Caco-2 (cell line): ENCODE data around the gene BCORL1. TPM values are rescaled to one million over a fixed set of nuclear protein-coding genes. Genes with fewer than 3 reads are reported as not detected.
A peak's percentile ranks its signal among the peaks of the same experiment; 100 is the strongest.

Experiments used
- BruUV-seq: library from RNA; stranded (reverse); fragments of 400-500 nt; replicated peaks from 2 replicates; lab custom pipeline; 2021; lab: Mats Ljungman, UMichigan
- CTCF ChIA-PET: fragments of 300-600 bp; sonication (Branson Sonifier 250); formaldehyde crosslinking; loops from one replicate; lab custom pipeline; 2022; ENCODE audit warnings: antibody characterized with exemption; lab: Charles Lee
- POLR2A ChIA-PET: fragments of 300-600 bp; sonication (Branson Sonifier 250); formaldehyde crosslinking; loops from one replicate; lab custom pipeline; 2022; ENCODE audit warnings: antibody characterized with exemption; lab: Charles Lee
- DNase-seq, 2 experiments: peaks; one replicate each; pipeline versions ENCODE4 v3.0.0 to v3.0.0-alpha.2; 2020 to 2022
- H3K27me3 ChIP-seq: replicated peaks from 2 replicates; pipeline ENCODE4 v1.6.0; 2011; ENCODE audit warnings: low read length; ENCODE audit not compliant: control insufficient read depth, insufficient read depth
- H3K36me3 ChIP-seq: 2 replicates; pipeline ENCODE4 v1.5.1; 2011; ENCODE audit warnings: low read length; ENCODE audit not compliant: control insufficient read depth, insufficient read depth
- H3K4me1 ChIP-seq: fragments of 250-450 bp; sonication (Bioruptor Pico); 2 replicates; pipeline ENCODE4 v1.5.1; 2020; ENCODE audit warnings: mild to moderate bottlenecking
- H3K4me3 ChIP-seq: 2 replicates; pipeline ENCODE4 v1.5.1; 2011; ENCODE audit warnings: low read depth, mild to moderate bottlenecking, control low read depth, low read length
- H3K9me3 ChIP-seq: fragments of 250-450 bp; sonication (Bioruptor Pico); 2 replicates; pipeline ENCODE4 v1.5.1; 2020; ENCODE audit warnings: mild to moderate bottlenecking, moderate library complexity
- H3K27ac Mint-ChIP-seq: one replicate; pipeline ENCODE4 v1.8.0; 2022; ENCODE audit warnings: mixed read lengths; ENCODE audit not compliant: unreplicated experiment
- H3K27me3 Mint-ChIP-seq: one replicate; pipeline ENCODE4 v1.8.0; 2022; ENCODE audit warnings: mixed read lengths; ENCODE audit not compliant: insufficient read depth, unreplicated experiment
- H3K36me3 Mint-ChIP-seq: one replicate; pipeline ENCODE4 v1.8.0; 2022; ENCODE audit warnings: mild to moderate bottlenecking, mixed read lengths; ENCODE audit not compliant: insufficient read depth, unreplicated experiment
- H3K4me1 Mint-ChIP-seq: one replicate; pipeline ENCODE4 v1.8.0; 2022; ENCODE audit warnings: low read depth, mixed read lengths; ENCODE audit not compliant: unreplicated experiment
- H3K4me3 Mint-ChIP-seq: one replicate; pipeline ENCODE4 v1.8.0; 2022; ENCODE audit warnings: mild to moderate bottlenecking, moderate library complexity, mixed read lengths; ENCODE audit not compliant: unreplicated experiment
- H3K9me3 Mint-ChIP-seq: one replicate; pipeline ENCODE4 v1.8.0; 2022; ENCODE audit warnings: mixed read lengths; ENCODE audit not compliant: unreplicated experiment
- CTCF ChIP-seq, 2 experiments: fragments of 200-600 bp in 1 of 2; IDR thresholded peaks; 1 replicate in 1 of 2; 2 replicates in 1 of 2; pipeline versions ENCODE4 v1.5.1 to v1.8.0; 2011 to 2022; ENCODE audit warnings: antibody characterized with exemption in 1 of 2, control low read depth in 1 of 2, inconsistent platforms in 1 of 2, low read depth in 1 of 2, low read length in 1 of 2, mild to moderate bottlenecking in 1 of 2, moderate library complexity in 1 of 2; ENCODE audit not compliant: insufficient read depth in 1 of 2, severe bottlenecking in 1 of 2, unreplicated experiment in 1 of 2
- intact Hi-C: fragments of 100-400 bp; cut with micrococcal nuclease; formaldehyde crosslinking; loops from one replicate; pipeline ENCODE4 v1.10.0; 2022; ENCODE audit not compliant: unreplicated experiment
- total RNA-seq: library from RNA; stranded (reverse); gene quantifications from 2 replicates; pipeline ENCODE4 v1.2.3, GENCODE V29; 2022

Gene BCORL1
- total RNA-seq, 1 experiment from 2014 or later: 19.8 TPM

- no peak for TF ChIP-seq CTCF (IDR thresholded peaks at IDR 0.05; ENCODE audit: insufficient read depth in 1 of 2, low read depth in 1 of 2, low read length in 1 of 2, severe bottlenecking in 1 of 2, unreplicated experiment in 1 of 2)
- H3K36me3 ChIP-seq: no peaks in the 10 kb centered on the region; the same call in 1 of the 2 replicates
- ChIA-PET POLR2A (no interaction called here), CTCF (no interaction called here)
- no peak overlapping the region for H3K4me3 Mint-ChIP-seq
- no peaks in the 10 kb centered on the region for H3K9me3 ChIP-seq
- peak; percentile 23 to 35 for DNase-seq
- H3K27me3 Mint-ChIP-seq: no peaks in the 10 kb centered on the region
- no peak overlapping the region for H3K27ac Mint-ChIP-seq
- no peaks in the 10 kb centered on the region for H3K4me1 ChIP-seq
- BruUV-seq: no TSS peak
- no peaks in the 10 kb centered on the region for H3K4me1 Mint-ChIP-seq
- H3K36me3 Mint-ChIP-seq: peaks cover 34% of the 10 kb centered on the region
- H3K27me3 ChIP-seq: no peaks in the 10 kb centered on the region
- no peak overlapping the region for H3K4me3 ChIP-seq
- H3K9me3 Mint-ChIP-seq: no peaks in the 10 kb centered on the region
- intact Hi-C loops: no loop called here
These were observed 41.7 kb downstream of the BCORL1 start for GRCh38 chrX:130024127-130024526.

DNA sequence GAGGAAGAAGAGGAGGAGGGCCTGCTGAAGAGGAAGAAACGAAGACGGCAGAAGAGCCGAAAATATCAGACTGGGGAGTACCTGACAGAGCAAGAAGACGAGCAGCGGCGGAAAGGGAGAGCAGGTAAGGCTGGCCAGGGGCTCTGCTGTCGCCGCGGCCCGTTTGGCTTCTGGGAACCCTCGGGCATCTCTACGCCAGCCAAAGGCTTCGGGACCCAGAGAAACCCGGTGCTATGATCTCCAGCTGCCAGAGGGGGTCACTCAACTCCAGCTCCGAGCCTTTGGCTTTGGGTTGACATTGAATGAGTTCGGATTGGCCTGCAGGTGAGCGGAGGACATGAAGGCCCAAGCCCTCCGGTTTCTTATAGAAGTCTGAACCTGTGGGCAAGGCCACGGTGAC is 42.8 kb downstream of the BCORL1 start:
- H3K4me1 ChIP-seq: no peaks in the 10 kb centered on the region
- Mint-ChIP-seq H3K4me3 (no peak overlapping the region), H3K9me3 (no peaks in the 10 kb centered on the region), H3K27me3 (no peaks in the 10 kb centered on the region), H3K4me1 (no peaks in the 10 kb centered on the region), H3K36me3 (peaks cover 34% of the 10 kb centered on the region), H3K27ac (no peak overlapping the region)
- intact Hi-C loops: loop anchor here (5.0 kb wide), 1 partner anchor 418 kb away; no protein-coding TSS in a partner anchor
- no peaks in the 10 kb centered on the region for H3K9me3 ChIP-seq
- BruUV-seq: no TSS peak
- no peaks in the 10 kb centered on the region for H3K27me3 ChIP-seq
- H3K4me3 ChIP-seq: no peak overlapping the region
- ChIA-PET POLR2A (no interaction called here), CTCF (no interaction called here)
- no peaks in the 10 kb centered on the region; the same call in 1 of the 2 replicates for H3K36me3 ChIP-seq
- DNase-seq: peak in 1 of 2 experiments; percentile 6
- TF ChIP-seq CTCF (IDR thresholded peaks at IDR 0.05; ENCODE audit: insufficient read depth in 1 of 2, low read depth in 1 of 2, low read length in 1 of 2, severe bottlenecking in 1 of 2, unreplicated experiment in 1 of 2): no peak

DNA sequence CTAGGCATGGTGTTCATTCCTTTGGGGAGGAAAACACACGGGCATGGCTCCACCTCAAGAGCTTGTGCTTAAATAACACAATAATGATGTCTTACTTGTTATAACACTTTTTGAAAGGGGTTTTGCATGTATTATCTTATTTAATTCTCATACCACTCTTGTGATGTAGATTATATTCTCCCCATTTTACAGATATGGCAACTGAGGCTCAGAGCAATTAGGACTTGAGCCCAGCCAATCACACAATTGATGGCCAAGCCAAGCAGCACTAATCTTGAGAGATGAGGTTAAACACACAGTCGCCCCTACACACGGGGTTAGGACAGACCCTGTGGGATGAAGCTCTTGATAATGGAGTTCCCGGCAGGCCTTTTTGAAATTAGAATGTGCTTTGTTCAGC is 45.1 kb downstream of the BCORL1 start:
- H3K4me3 Mint-ChIP-seq: no peak overlapping the region
- CTCF ChIA-PET: interaction anchor here (1.7 kb wide), 1 partner anchor 102 kb away, joined by 13 read pairs; no protein-coding TSS in a partner anchor
- no peak overlapping the region for H3K4me3 ChIP-seq
- BruUV-seq: no TSS peak
- no peaks in the 10 kb centered on the region for H3K4me1 ChIP-seq
- H3K27me3 Mint-ChIP-seq: no peaks in the 10 kb centered on the region
- no peaks in the 10 kb centered on the region for H3K9me3 Mint-ChIP-seq
- intact Hi-C loops: loop anchor here (5.0 kb wide), 1 partner anchor 420 kb away; no protein-coding TSS in a partner anchor
- POLR2A ChIA-PET: no interaction called here
- H3K9me3 ChIP-seq: no peaks in the 10 kb centered on the region
- TF ChIP-seq CTCF (IDR thresholded peaks at IDR 0.05; ENCODE audit: insufficient read depth in 1 of 2, low read depth in 1 of 2, low read length in 1 of 2, severe bottlenecking in 1 of 2, unreplicated experiment in 1 of 2): no peak
- H3K27ac Mint-ChIP-seq: no peak overlapping the region
- H3K27me3 ChIP-seq: no peaks in the 10 kb centered on the region
- no peaks in the 10 kb centered on the region for H3K4me1 Mint-ChIP-seq
- peaks cover 2% of the 10 kb centered on the region; the same call in 1 of the 2 replicates for H3K36me3 ChIP-seq
- no peak for DNase-seq
- peaks cover 39% of the 10 kb centered on the region for H3K36me3 Mint-ChIP-seq
